CD4-positive, alpha-beta T cell (primary cell): ENCODE measurements around the gene RASA2. TPM values are rescaled to one million over a fixed set of nuclear protein-coding genes. Genes with fewer than 3 reads are reported as not detected.

Source experiments
- ATAC-seq: fragments of 200-7000 bp; cut with Tn5 transposase; one replicate; pipeline ENCODE4 v1.10.0; 2022; ENCODE audit warnings: mild to moderate bottlenecking; ENCODE audit not compliant: poor library complexity
- CTCF ChIA-PET: fragments of 350-600 bp; sonication (Branson Sonifier 250); formaldehyde crosslinking; loops from one replicate; lab custom pipeline; 2021; ENCODE audit warnings: antibody characterized with exemption, inconsistent platforms; lab: Charles Lee
- POLR2A ChIA-PET: fragments of 350-600 bp; sonication (Branson Sonifier 250); formaldehyde crosslinking; loops from one replicate; lab custom pipeline; 2021; ENCODE audit warnings: antibody characterized with exemption, inconsistent platforms; lab: Charles Lee
- DNase-seq, 14 experiments: peaks; one replicate each; pipeline ENCODE4 v3.0.0-alpha.2; 2013 to 2020; ENCODE audit warnings: mixed read lengths in 2 of 14
- H3K27ac ChIP-seq, 2 donors: one replicate each; pipeline versions ENCODE4 v1.5.1 to v1.7.0; 2013; ENCODE audit warnings: low read length in 2 of 2, low read depth in 1 of 2, mild to moderate bottlenecking in 1 of 2
- H3K27me3 ChIP-seq, 2 experiments: 1 replicate in 1 of 2; 2 replicates in 1 of 2; pipeline versions ENCODE4 v1.6.1 to v1.7.0; 2013; ENCODE audit warnings: low read length in 2 of 2, control low read depth in 1 of 2, mild to moderate bottlenecking in 1 of 2, moderate library complexity in 1 of 2; ENCODE audit not compliant: insufficient read depth in 2 of 2, control insufficient read depth in 1 of 2
- H3K36me3 ChIP-seq: one replicate; pipeline ENCODE4 v1.6.1; 2013; ENCODE audit warnings: low read length, control low read depth; ENCODE audit not compliant: insufficient read depth
- H3K4me1 ChIP-seq: one replicate; pipeline ENCODE4 v1.6.1; 2013; ENCODE audit warnings: low read length, control low read depth; ENCODE audit not compliant: insufficient read depth
- H3K4me3 ChIP-seq: one replicate; pipeline ENCODE4 v1.5.1; 2013; ENCODE audit warnings: mild to moderate bottlenecking, low read length, moderate library complexity
- H3K9me3 ChIP-seq, 2 experiments: 1 replicate in 1 of 2; 2 replicates in 1 of 2; pipeline versions ENCODE4 v1.6.1 to v1.7.0; 2013; ENCODE audit warnings: low read length in 2 of 2, mild to moderate bottlenecking in 2 of 2, control low read depth in 1 of 2, moderate library complexity in 1 of 2; ENCODE audit not compliant: control insufficient read depth in 1 of 2, insufficient read depth in 1 of 2
- H3K27ac Mint-ChIP-seq: one replicate; pipeline ENCODE4 v1.8.0; 2020; ENCODE audit warnings: mixed read lengths
- H3K27me3 Mint-ChIP-seq: one replicate; pipeline ENCODE4 v1.8.0; 2021; ENCODE audit warnings: mixed read lengths
- H3K36me3 Mint-ChIP-seq: one replicate; pipeline ENCODE4 v1.8.0; 2021; ENCODE audit warnings: low read depth, mixed read lengths
- H3K4me1 Mint-ChIP-seq: one replicate; pipeline ENCODE4 v1.8.0; 2021; ENCODE audit warnings: low read depth, mixed read lengths
- H3K4me3 Mint-ChIP-seq: one replicate; pipeline ENCODE4 v1.8.0; 2020; ENCODE audit warnings: mild to moderate bottlenecking, mixed read lengths
- H3K9me3 Mint-ChIP-seq: one replicate; pipeline ENCODE4 v1.8.0; 2020; ENCODE audit warnings: mixed read lengths
- CTCF ChIP-seq: fragments of 200-600 bp; IDR thresholded peaks from one replicate; pipeline ENCODE4 v1.8.0; 2022; ENCODE audit warnings: antibody characterized with exemption, mild to moderate bottlenecking
- intact Hi-C, 2 experiments: fragments of 100-400 bp; cut with DNase I in 1 of 2; cut with micrococcal nuclease in 1 of 2; formaldehyde crosslinking; loops; one replicate each; pipeline versions ENCODE4 v1.15.1 to v1.9.0; 2023 to 2025; cut with DNase I, micrococcal nuclease
- total RNA-seq, 174 experiments: library from RNA in 2 of 174; stranded (reverse) in 2 of 174; gene quantifications; one replicate each; pipeline ENCODE4 v1.2.3 and lab custom pipeline; 2021 to 2026

Gene RASA2
- total RNA-seq, 2 experiments from 2014 or later: 96.1 to 96.4 TPM

- no peaks in the 10 kb centered on the region for H3K27me3 ChIP-seq
- POLR2A ChIA-PET: interaction anchor here (0.7 kb wide), 1 partner anchor 135 kb away, joined by 3 read pairs; no protein-coding TSS in a partner anchor
- Mint-ChIP-seq H3K27me3 (no peaks in the 10 kb centered on the region), H3K36me3 (peaks cover 85% of the 10 kb centered on the region), H3K9me3 (no peaks in the 10 kb centered on the region), H3K4me3 (no peak overlapping the region), H3K4me1 (peaks cover 23% of the 10 kb centered on the region), H3K27ac (no peak overlapping the region)
- H3K27ac ChIP-seq: no peak overlapping the region
- CTCF ChIA-PET: interaction anchor here (0.9 to 3.8 kb wide), 15 partner anchors 10 to 211 kb away, joined by 3 to 27 read pairs (median 5); partner anchors contain the start of gene PXYLP1
- intact Hi-C loops: no loop called here
- peaks cover 54% of the 10 kb centered on the region for H3K36me3 ChIP-seq
- ATAC-seq (no peak), DNase-seq (no peak)
- H3K9me3 ChIP-seq: no peaks in the 10 kb centered on the region
- H3K4me1 ChIP-seq: peaks cover 9% of the 10 kb centered on the region
- TF ChIP-seq CTCF: no peak
- H3K4me3 ChIP-seq: no peak overlapping the region
Measured at GRCh38 chr3:141442446-141442845, 44.4 kb upstream of the RASA2 start.

GRCh38 chr3:141442914-141443313 is 43.9 kb upstream of the RASA2 start:
- POLR2A ChIA-PET: interaction anchor here (0.7 kb wide), 1 partner anchor 136 kb away, joined by 3 read pairs; no protein-coding TSS in a partner anchor
- TF ChIP-seq CTCF: no peak
- no peak for DNase-seq
- Histone ChIP-seq H3K4me3 (no peak overlapping the region), H3K36me3 (peaks cover 58% of the 10 kb centered on the region), H3K4me1 (peaks cover 9% of the 10 kb centered on the region), H3K27me3 (no peaks in the 10 kb centered on the region), H3K27ac (no peak overlapping the region), H3K9me3 (no peaks in the 10 kb centered on the region)
- H3K4me3 Mint-ChIP-seq: no peak overlapping the region
- H3K36me3 Mint-ChIP-seq: peaks cover 86% of the 10 kb centered on the region
- H3K27me3 Mint-ChIP-seq: no peaks in the 10 kb centered on the region
- H3K27ac Mint-ChIP-seq: no peak overlapping the region
- no peak for ATAC-seq
- no peaks in the 10 kb centered on the region for H3K9me3 Mint-ChIP-seq
- intact Hi-C loops: no loop called here
- H3K4me1 Mint-ChIP-seq: peaks cover 23% of the 10 kb centered on the region
- CTCF ChIA-PET: interaction anchor here (1.4 to 3.8 kb wide), 5 partner anchors 12 to 212 kb away, joined by 4 to 21 read pairs (median 20); partner anchors contain the start of gene PXYLP1

- no peak for TF ChIP-seq CTCF
- Histone ChIP-seq H3K36me3 (peaks cover 49% of the 10 kb centered on the region), H3K27me3 (no peaks in the 10 kb centered on the region), H3K9me3 (no peaks in the 10 kb centered on the region), H3K4me1 (peaks cover 7% of the 10 kb centered on the region), H3K27ac (no peak overlapping the region), H3K4me3 (no peak overlapping the region)
- Mint-ChIP-seq H3K36me3 (peaks cover 73% of the 10 kb centered on the region), H3K4me3 (no peak overlapping the region), H3K27ac (no peak overlapping the region), H3K27me3 (no peaks in the 10 kb centered on the region), H3K4me1 (peaks cover 13% of the 10 kb centered on the region), H3K9me3 (no peaks in the 10 kb centered on the region)
- no peak for DNase-seq
- no peak for ATAC-seq
- CTCF ChIA-PET: no interaction called here
- POLR2A ChIA-PET: no interaction called here
- intact Hi-C loops: no loop called here
Measured at GRCh38 chr3:141444586-141445285, 42.1 kb upstream of the RASA2 start.
